Testis (tissue), 3 donors: ENCODE results near the gene PVALEF. TPM values are rescaled to one million over a fixed set of nuclear protein-coding genes. Genes with fewer than 3 reads are reported as not detected.

Experiments used
- DNase-seq: peaks from one replicate; pipeline ENCODE4 v3.0.0-alpha.2; 2019
- H3K27ac ChIP-seq, 2 donors: fragments of 200-600 bp; sonication (generic); one replicate each; pipeline ENCODE4 v1.5.1; 2019
- H3K27me3 ChIP-seq: fragments of 200-600 bp; sonication (generic); one replicate; pipeline ENCODE4 v1.5.1; 2019
- H3K36me3 ChIP-seq: fragments of 200-600 bp; sonication (generic); one replicate; pipeline ENCODE4 v1.5.1; 2017; ENCODE audit warnings: low read depth; ENCODE audit errors: missing control alignments
- H3K4me1 ChIP-seq: fragments of 200-600 bp; sonication (generic); one replicate; pipeline ENCODE4 v1.5.1; 2019
- H3K4me3 ChIP-seq, 2 donors: fragments of 200-600 bp; sonication (generic); one replicate each; pipeline ENCODE4 v1.5.1; 2017 to 2019
- H3K9me3 ChIP-seq: fragments of 200-600 bp; sonication (generic); one replicate; pipeline ENCODE4 v1.5.1; 2017
- CTCF ChIP-seq, 3 experiments: fragments of 450-650 bp in 2 of 3; fragments of 200-600 bp in 1 of 3; sonication (generic) in 1 of 3; IDR thresholded peaks; one replicate each; pipeline ENCODE4 v1.5.1; 2016 to 2019; ENCODE audit warnings: antibody characterized with exemption in 3 of 3, mild to moderate bottlenecking in 2 of 3, moderate library complexity in 1 of 3
- POLR2A ChIP-seq: fragments of 450-650 bp; IDR thresholded peaks from one replicate; pipeline ENCODE4 v1.6.1; 2017; ENCODE audit warnings: antibody characterized with exemption, mild to moderate bottlenecking, moderate library complexity
- WGBS, 2 donors: methylation state at CpG; one replicate each; pipeline ENCODE4 v1.1.5; 2018; 5-methylcytosine and 5-hydroxymethylcytosine counted together
- intact Hi-C: fragments of 100-400 bp; cut with DNase I; formaldehyde crosslinking; loops from one replicate; pipeline ENCODE4 v1.15.1; 2023; ENCODE audit warnings: low total_unique reads
- polyA plus RNA-seq: library from polyadenylated mRNA; stranded (reverse); fragments of 350-450 nt; fragmentation: Illumina TruSeq; extraction: RNeasy Lipid Tissue Mini Kit (QIAGEN cat#74804); gene quantifications from one replicate; pipeline ENCODE4 v1.2.3, GENCODE V29; 2014; ENCODE audit warnings: low read depth, low replicate concordance; ENCODE audit not compliant: insufficient read depth
- total RNA-seq, 2 donors: library from RNA; depleted of rRNA; stranded (reverse); fragments of >200 nt; gene quantifications; one replicate each; pipeline ENCODE4 v1.2.3, GENCODE V29; 2016

PVALEF gene
- total and polyA plus RNA-seq, 3 donors from 2014 or later = not detected

- Histone ChIP-seq H3K27ac (no peak overlapping the region), H3K4me3 (no peak overlapping the region), H3K27me3 (no peaks in the 10 kb centered on the region), H3K9me3 (no peaks in the 10 kb centered on the region), H3K4me1 (peaks cover 20% of the 10 kb centered on the region), H3K36me3 (no peaks in the 10 kb centered on the region)
- intact Hi-C loops = no loop called here
- no peak for DNase-seq
- TF ChIP-seq CTCF (IDR thresholded peaks at IDR 0.05) = no peak
- no peak for TF ChIP-seq POLR2A
- WGBS, 2 donors = 67 to 75% methylated on average over 7 to 18 of the region's 18 CpGs
These were observed 34.1 kb downstream of the PVALEF start for GRCh38 chr17:81199482-81199830.

- Histone ChIP-seq H3K27ac (no peak overlapping the region), H3K36me3 (no peaks in the 10 kb centered on the region), H3K4me1 (peaks cover 20% of the 10 kb centered on the region), H3K27me3 (no peaks in the 10 kb centered on the region), H3K9me3 (no peaks in the 10 kb centered on the region), H3K4me3 (no peak overlapping the region)
- no peak for DNase-seq
- TF ChIP-seq CTCF (IDR thresholded peaks at IDR 0.05) = no peak
- TF ChIP-seq POLR2A = no peak
- intact Hi-C loops = no loop called here
- 80 to 87% methylated on average over 2 to 17 of the region's 18 CpGs for WGBS, 2 donors
These were observed 34.9 kb downstream of the PVALEF start for GRCh38 chr17:81200201-81200600.

- intact Hi-C loops = no loop called here
- TF ChIP-seq CTCF (IDR thresholded peaks at IDR 0.05) (peak; percentile 70 to 84 (median 83)), POLR2A (no peak)
- Histone ChIP-seq H3K27me3 (no peaks in the 10 kb centered on the region), H3K9me3 (no peaks in the 10 kb centered on the region), H3K36me3 (no peaks in the 10 kb centered on the region), H3K4me3 (no peak overlapping the region), H3K27ac (no peak overlapping the region), H3K4me1 (peaks cover 20% of the 10 kb centered on the region)
- peak; percentile 85 for DNase-seq
- WGBS, 2 donors = 70 to 72% methylated on average over 27 of the region's 27 CpGs
These were observed 35.6 kb downstream of the PVALEF start for GRCh38 chr17:81200695-81201580.

- no peak for DNase-seq
- WGBS, 2 donors = 92 to 95% methylated on average over 7 to 10 of the region's 10 CpGs
- Histone ChIP-seq H3K4me1 (peaks cover 20% of the 10 kb centered on the region), H3K36me3 (no peaks in the 10 kb centered on the region), H3K9me3 (no peaks in the 10 kb centered on the region), H3K27me3 (no peaks in the 10 kb centered on the region), H3K4me3 (no peak overlapping the region), H3K27ac (no peak overlapping the region)
- no peak for TF ChIP-seq CTCF (IDR thresholded peaks at IDR 0.05)
- TF ChIP-seq POLR2A = no peak
- intact Hi-C loops = no loop called here
These were observed 37.0 kb downstream of the PVALEF start for GRCh38 chr17:81202318-81202717.

- Histone ChIP-seq H3K27ac (no peak overlapping the region), H3K9me3 (no peaks in the 10 kb centered on the region), H3K4me1 (peaks cover 20% of the 10 kb centered on the region), H3K27me3 (no peaks in the 10 kb centered on the region), H3K4me3 (no peak overlapping the region), H3K36me3 (no peaks in the 10 kb centered on the region)
- 95 to 98% methylated on average over 16 to 20 of the region's 20 CpGs for WGBS, 2 donors
- intact Hi-C loops = no loop called here
- DNase-seq = no peak
- TF ChIP-seq CTCF (IDR thresholded peaks at IDR 0.05) (no peak), POLR2A (no peak)
These were observed 37.8 kb downstream of the PVALEF start for GRCh38 chr17:81203136-81203535.
